ENCODE measurements around the gene ARFGAP3.

Gene ARFGAP3, protein sequence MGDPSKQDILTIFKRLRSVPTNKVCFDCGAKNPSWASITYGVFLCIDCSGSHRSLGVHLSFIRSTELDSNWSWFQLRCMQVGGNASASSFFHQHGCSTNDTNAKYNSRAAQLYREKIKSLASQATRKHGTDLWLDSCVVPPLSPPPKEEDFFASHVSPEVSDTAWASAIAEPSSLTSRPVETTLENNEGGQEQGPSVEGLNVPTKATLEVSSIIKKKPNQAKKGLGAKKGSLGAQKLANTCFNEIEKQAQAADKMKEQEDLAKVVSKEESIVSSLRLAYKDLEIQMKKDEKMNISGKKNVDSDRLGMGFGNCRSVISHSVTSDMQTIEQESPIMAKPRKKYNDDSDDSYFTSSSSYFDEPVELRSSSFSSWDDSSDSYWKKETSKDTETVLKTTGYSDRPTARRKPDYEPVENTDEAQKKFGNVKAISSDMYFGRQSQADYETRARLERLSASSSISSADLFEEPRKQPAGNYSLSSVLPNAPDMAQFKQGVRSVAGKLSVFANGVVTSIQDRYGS

GRCh38 chr22:42856865-42857704, at the start of gene ARFGAP3:
Gene ARFGAP3 (minus strand): TSS chr22:42857273. CDS start chr22:42857182, 91 bp downstream.
- FAIRE-seq = no peak

DNA sequence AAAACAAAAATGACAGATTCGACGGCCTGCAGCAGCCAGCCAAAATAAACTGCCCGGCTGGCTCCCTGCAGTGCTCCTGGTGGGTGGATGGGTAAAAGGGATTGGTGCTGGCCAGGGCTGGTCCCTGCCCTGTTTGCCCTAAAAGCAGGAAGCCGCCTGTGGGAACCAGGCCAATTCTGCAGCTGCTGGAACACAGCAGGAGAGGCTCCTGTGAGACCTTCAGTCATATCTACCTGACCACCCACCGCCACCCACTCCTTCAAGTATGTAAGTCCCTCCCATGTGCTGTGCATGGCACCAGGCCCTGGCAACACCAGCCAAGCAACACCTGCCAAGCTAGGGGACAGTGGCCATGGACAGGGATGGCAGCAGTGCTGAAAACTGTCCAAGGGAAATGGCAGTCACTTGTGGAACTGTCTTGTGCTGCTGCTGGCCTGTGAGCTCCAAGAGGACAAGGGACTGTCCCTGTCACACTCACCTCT, 48.7 kb upstream of the ARFGAP3 start:
- FAIRE-seq = no peak

DNA sequence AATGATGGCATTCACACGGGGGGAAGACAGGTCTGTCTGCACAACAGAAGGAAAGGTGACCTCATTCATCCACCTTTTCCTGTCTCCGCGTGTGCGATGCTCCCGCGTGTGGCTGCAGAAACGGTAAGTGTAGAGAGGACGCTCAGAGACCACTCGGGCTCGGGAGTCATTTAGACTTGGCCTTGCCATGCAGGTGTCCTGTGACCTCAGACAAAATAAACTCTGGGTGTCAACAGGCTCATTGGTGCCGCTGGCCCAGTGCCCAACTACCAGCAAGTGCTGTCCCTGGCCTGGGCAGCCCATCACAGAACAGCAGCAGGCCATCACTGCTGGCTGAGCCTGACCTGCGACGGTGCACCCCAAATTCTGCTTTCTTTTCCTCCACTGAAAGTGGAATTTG, 48.1 kb upstream of the ARFGAP3 start:
- FAIRE-seq = no peak

DNA sequence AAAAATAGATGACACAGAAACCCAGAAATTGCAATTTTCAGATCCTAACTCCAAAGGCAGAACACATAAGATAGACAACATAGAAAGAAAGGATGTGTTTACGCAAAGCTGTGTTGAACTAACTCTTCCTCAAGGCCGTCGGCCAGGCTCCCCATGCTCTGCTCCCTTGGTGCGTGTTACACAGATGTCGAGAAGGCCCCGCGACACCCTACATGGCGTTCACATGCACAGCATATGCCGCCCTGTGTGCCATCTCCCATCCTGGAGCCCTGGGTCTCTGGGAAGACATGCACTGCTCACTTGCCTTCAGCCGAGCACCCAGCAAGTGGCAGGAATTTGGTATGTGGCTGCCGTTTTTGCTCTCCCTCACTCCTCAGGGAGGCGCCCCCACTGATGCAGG, 47.0 kb upstream of the ARFGAP3 start:
- no peak for FAIRE-seq

- FAIRE-seq = no peak
These were observed 45.9 kb upstream of the ARFGAP3 start for GRCh38 chr22:42902875-42903510.

DNA sequence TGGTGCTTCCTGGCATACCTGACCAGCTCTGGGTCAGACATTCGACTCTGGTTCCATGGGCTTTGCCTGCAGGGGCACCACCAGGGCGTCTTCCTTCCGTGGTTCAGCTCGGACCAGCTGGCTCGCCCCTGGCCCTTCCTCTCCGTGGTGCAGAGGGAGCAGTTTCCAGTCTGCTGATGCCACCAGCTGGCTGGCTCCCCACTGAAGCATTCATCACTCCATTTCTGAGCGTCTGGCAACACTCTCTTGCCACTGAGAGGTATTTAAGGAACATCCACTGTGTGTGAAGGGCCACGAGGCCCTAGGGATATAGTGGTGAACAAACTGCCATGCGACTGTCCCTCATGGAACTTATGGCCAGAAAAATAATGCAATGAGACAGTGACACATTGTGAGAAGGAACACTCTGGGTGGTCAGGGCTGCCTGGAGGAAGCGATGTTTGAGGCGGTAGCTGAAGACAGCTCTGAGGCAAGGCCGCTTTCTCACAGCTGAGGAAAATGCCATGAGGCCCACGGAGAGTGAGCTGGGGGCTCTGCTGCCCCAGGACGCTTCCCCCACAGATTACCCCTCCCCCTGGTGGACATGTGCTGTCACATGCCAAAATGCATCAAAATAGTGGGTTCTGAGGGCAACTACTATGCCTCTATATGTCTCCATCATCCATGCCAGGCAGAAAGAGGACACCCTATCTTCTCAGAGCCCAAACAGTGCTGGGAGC, 44.9 kb upstream of the ARFGAP3 start:
- FAIRE-seq = no peak

DNA sequence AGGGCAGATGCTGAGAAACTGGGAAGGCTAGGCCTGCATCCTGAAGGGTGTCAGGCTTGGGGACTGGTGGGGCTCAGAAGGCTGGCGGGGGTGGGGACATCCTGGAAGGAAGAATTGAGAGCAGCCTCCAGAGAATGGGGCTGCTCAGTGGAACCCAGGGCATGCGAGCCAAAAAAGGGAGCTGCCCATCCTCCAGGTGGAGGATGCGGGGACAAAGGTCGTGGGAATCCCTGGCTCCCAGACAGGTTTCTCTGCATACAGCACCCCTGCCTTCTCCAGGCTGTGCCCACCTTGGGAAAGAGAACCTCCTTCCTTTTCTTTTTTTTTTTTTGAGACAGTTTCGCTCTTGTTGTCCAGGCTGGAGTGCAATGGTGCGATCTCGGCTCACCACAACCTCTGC, 40.9 kb upstream of the ARFGAP3 start:
- FAIRE-seq = no peak

DNA sequence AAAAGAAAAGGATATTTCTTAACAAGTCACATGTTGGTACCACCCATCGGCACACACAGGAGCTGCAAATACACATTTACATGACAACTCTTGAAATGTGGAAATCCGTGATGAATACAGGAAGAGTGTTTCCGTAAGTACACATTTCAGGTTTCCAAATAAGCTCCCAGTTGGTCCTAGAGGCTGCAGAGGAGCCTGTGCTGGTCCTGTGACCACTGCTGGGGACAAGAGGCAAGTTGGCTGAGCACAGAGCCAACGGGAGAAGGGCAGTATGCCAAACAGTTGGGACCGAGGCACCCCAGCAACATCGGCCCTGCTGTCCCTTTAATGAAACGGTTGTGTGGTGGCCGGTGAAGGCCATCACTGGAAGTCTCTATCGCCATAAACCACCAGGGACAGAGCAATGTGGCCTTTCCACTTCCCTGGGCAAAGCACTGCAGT, 38.5 kb upstream of the ARFGAP3 start:
- FAIRE-seq = no peak

GRCh38 chr22:42895087-42895486, 38.0 kb upstream of the ARFGAP3 start:
- no peak for FAIRE-seq

DNA sequence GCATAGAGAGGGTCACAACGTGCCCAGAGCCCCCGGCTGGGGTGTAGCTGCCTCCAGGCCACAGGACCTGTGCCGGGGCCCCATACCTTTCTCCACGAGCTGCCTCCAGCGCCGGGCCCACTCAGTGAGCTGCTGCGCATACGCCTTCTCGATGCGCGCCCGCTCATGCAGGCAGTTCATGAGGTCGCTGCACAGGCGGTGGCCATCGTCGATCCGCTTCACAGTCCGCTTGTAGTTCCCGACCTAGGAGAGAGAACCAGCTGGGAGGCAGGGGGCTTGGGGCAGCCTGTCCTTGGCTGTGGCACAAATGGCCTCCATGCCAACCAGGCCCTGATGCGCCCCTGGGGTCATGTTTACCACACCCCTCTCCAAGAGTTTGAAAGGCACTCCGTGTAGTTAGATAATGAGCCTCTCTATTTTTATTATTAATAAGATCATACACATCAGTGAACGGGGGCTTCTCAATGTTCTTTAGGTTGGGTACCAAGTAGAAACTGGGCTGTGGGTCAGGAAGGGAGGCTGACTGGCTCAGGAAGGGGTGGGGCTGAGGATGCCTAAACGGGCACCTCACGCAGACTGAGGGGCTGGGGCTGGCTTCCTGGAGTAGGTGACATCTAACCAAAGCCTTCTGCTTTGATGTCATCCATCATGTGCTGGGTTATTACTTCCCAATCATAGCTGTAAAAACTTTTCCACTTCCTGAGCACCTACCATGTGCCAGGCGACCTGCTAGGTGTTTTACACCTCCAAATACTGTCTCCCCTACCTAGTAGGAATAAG, 36.5 kb upstream of the ARFGAP3 start:
- FAIRE-seq = no peak

- FAIRE-seq = no peak
These were observed 35.7 kb upstream of the ARFGAP3 start for GRCh38 chr22:42892571-42893316.

GRCh38 chr22:42892156-42892555, 35.1 kb upstream of the ARFGAP3 start:
- FAIRE-seq = no peak

DNA sequence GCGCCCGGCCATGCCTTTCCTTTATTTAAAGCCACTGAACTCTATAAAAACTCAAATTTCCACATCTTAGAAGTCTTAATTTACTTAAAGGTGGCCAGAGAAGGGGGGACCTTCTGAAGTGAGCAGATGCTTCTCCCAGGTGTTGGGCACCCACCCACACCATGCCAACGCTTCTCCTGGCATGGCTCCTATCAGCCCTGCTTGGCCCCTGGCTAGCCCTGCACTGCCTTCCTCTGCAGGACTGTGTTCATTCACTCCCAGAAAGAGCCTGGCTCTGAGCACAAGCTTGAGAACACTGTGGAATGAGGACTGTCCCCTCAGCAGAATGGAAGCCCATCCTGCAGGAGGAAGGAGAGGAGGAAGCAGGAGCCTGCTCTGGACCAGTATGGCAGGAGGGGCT, 34.6 kb upstream of the ARFGAP3 start:
- no peak for FAIRE-seq

- FAIRE-seq = no peak
These were observed 33.9 kb upstream of the ARFGAP3 start for GRCh38 chr22:42891008-42891407.

GRCh38 chr22:42889304-42889703, 32.2 kb upstream of the ARFGAP3 start:
- FAIRE-seq = no peak

GRCh38 chr22:42887523-42888507, 30.7 kb upstream of the ARFGAP3 start:
- peak; percentile 95 for FAIRE-seq

DNA sequence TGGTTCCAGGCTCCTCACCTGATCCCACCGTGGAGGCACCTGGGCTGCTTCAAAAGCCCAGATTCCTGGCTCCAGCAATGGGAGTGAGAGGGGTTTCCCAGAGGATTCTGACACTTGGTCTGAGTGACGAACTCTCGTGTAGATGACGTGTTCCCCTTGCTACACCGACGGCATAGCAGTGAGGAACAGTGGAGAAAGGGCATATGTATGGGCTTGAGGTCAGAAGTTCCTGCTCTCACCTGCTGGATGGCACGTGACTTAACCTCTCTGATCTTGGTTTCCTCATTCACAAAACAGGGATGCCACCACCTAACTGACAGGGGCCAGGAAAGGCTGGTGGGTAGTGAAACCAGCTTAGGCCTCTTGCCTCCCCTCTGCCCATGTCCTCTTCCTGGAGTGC, 30.0 kb upstream of the ARFGAP3 start:
- FAIRE-seq = no peak

DNA sequence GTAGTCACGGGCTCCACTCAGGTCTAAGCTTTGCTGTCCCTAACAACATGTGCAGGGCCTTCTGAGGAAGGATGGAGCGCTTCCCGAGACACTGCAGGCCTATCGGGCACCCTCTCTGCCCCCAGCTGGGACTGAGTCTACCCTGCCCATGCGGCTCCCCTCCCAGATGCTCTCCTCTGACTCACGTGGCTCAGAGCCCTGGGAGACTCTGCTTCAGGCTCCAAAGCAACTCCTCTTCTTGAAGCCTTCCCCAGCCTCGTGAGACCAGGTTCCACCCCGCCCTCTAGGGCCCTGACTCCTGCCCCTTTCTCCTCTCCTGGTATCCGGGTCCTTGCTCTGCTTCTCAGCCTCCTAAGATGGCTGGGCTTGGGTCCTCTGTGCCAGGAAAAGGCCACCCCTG, 28.4 kb upstream of the ARFGAP3 start:
- no peak for FAIRE-seq

GRCh38 chr22:42884616-42885375, 27.7 kb upstream of the ARFGAP3 start:
- no peak for FAIRE-seq

All from islet of Langerhans (tissue), 1 donor.